Nephron (organoid): ENCODE data around the gene KBTBD7.

Source experiments
- H3K27ac Mint-ChIP-seq, 3 experiments: 2 replicates each; pipeline ENCODE4 v1.8.0; 2020; ENCODE audit warnings: mixed read lengths in 3 of 3, mild to moderate bottlenecking in 2 of 3, moderate library complexity in 1 of 3
- H3K27me3 Mint-ChIP-seq: 2 replicates; pipeline ENCODE4 v1.8.0; 2021; ENCODE audit warnings: low read depth, mild to moderate bottlenecking, moderate library complexity, mixed read lengths
- H3K36me3 Mint-ChIP-seq: 2 replicates; pipeline ENCODE4 v1.8.0; 2020; ENCODE audit warnings: low read depth, mixed read lengths
- H3K4me1 Mint-ChIP-seq: 2 replicates; pipeline ENCODE4 v1.8.0; 2020; ENCODE audit warnings: mixed read lengths
- H3K4me3 Mint-ChIP-seq, 3 experiments: 2 replicates each; pipeline ENCODE4 v1.8.0; 2020; ENCODE audit warnings: mild to moderate bottlenecking in 3 of 3, mixed read lengths in 3 of 3, moderate library complexity in 2 of 3
- H3K9me3 Mint-ChIP-seq: 2 replicates; pipeline ENCODE4 v1.8.0; 2020; ENCODE audit warnings: mixed read lengths
- CTCF ChIP-seq, 3 experiments: fragments of 200-600 bp; sonication (generic); IDR thresholded peaks; one replicate each; pipeline ENCODE4 v1.5.0; 2021; ENCODE audit warnings: antibody characterized with exemption in 3 of 3; ENCODE audit not compliant: unreplicated experiment in 3 of 3

KBTBD7 gene

GRCh38 chr13:41216160-41216559 lies 21.8 kb upstream of the KBTBD7 start:
- Mint-ChIP-seq H3K27me3 (no peaks in the 10 kb centered on the region), H3K4me3 (no peak overlapping the region), H3K4me1 (no peaks in the 10 kb centered on the region), H3K9me3 (peaks cover 18% of the 10 kb centered on the region), H3K27ac (no peak overlapping the region), H3K36me3 (peaks cover 24% of the 10 kb centered on the region)
- no peak for TF ChIP-seq CTCF (IDR thresholded peaks at IDR 0.05; ENCODE audit: unreplicated experiment in 3 of 3)

- Mint-ChIP-seq H3K4me3 (no peak overlapping the region), H3K27ac (no peak overlapping the region), H3K36me3 (peaks cover 28% of the 10 kb centered on the region), H3K9me3 (peaks cover 36% of the 10 kb centered on the region), H3K4me1 (no peaks in the 10 kb centered on the region), H3K27me3 (no peaks in the 10 kb centered on the region)
- no peak for TF ChIP-seq CTCF (IDR thresholded peaks at IDR 0.05; ENCODE audit: unreplicated experiment in 3 of 3)
Measured at GRCh38 chr13:41213919-41214318, 19.6 kb upstream of the KBTBD7 start.

GRCh38 chr13:41213316-41213715 lies 18.9 kb upstream of the KBTBD7 start:
- H3K27ac Mint-ChIP-seq = no peak overlapping the region
- H3K4me1 Mint-ChIP-seq = no peaks in the 10 kb centered on the region
- peaks cover 28% of the 10 kb centered on the region for H3K36me3 Mint-ChIP-seq
- TF ChIP-seq CTCF (IDR thresholded peaks at IDR 0.05; ENCODE audit: unreplicated experiment in 3 of 3) = no peak
- no peak overlapping the region for H3K4me3 Mint-ChIP-seq
- H3K9me3 Mint-ChIP-seq = peaks cover 42% of the 10 kb centered on the region
- H3K27me3 Mint-ChIP-seq = no peaks in the 10 kb centered on the region

GRCh38 chr13:41212881-41213280 lies 18.5 kb upstream of the KBTBD7 start:
- Mint-ChIP-seq H3K27me3 (no peaks in the 10 kb centered on the region), H3K9me3 (peaks cover 47% of the 10 kb centered on the region), H3K27ac (no peak overlapping the region), H3K4me3 (no peak overlapping the region), H3K4me1 (no peaks in the 10 kb centered on the region), H3K36me3 (peaks cover 28% of the 10 kb centered on the region)
- TF ChIP-seq CTCF (IDR thresholded peaks at IDR 0.05; ENCODE audit: unreplicated experiment in 3 of 3) = no peak

GRCh38 chr13:41211062-41211461 lies 16.7 kb upstream of the KBTBD7 start:
- H3K4me1 Mint-ChIP-seq = no peaks in the 10 kb centered on the region
- no peak for TF ChIP-seq CTCF (IDR thresholded peaks at IDR 0.05; ENCODE audit: unreplicated experiment in 3 of 3)
- H3K27me3 Mint-ChIP-seq = no peaks in the 10 kb centered on the region
- no peak overlapping the region for H3K27ac Mint-ChIP-seq
- peaks cover 28% of the 10 kb centered on the region for H3K36me3 Mint-ChIP-seq
- peaks cover 55% of the 10 kb centered on the region for H3K9me3 Mint-ChIP-seq
- H3K4me3 Mint-ChIP-seq = no peak overlapping the region

GRCh38 chr13:41206467-41206866 lies 12.1 kb upstream of the KBTBD7 start:
- Mint-ChIP-seq H3K27ac (no peak overlapping the region), H3K36me3 (peaks cover 14% of the 10 kb centered on the region), H3K27me3 (no peaks in the 10 kb centered on the region), H3K9me3 (peaks cover 42% of the 10 kb centered on the region), H3K4me3 (no peak overlapping the region), H3K4me1 (peaks cover 10% of the 10 kb centered on the region)
- no peak for TF ChIP-seq CTCF (IDR thresholded peaks at IDR 0.05; ENCODE audit: unreplicated experiment in 3 of 3)
